Activated CD4-positive, alpha-beta T cell treated with anti-CD3 and anti-CD28 coated beads, Interleukin-10, Interleukin-2, amounts not matched to agents 100 ng/mL and 50 ng/mL, durations not matched to agents 16 hours and 8 hours (primary cell): ENCODE results near the gene UTF1.
"Not testable (repeated sequence)": the region's sequence is repeated elsewhere in the genome, so short reads cannot be mapped to it uniquely, and the experiment has no call there.

Source experiments
- DNase-seq: peaks from one replicate; pipeline ENCODE4 v3.0.0-alpha.2; 2020

UTF1 gene

DNA sequence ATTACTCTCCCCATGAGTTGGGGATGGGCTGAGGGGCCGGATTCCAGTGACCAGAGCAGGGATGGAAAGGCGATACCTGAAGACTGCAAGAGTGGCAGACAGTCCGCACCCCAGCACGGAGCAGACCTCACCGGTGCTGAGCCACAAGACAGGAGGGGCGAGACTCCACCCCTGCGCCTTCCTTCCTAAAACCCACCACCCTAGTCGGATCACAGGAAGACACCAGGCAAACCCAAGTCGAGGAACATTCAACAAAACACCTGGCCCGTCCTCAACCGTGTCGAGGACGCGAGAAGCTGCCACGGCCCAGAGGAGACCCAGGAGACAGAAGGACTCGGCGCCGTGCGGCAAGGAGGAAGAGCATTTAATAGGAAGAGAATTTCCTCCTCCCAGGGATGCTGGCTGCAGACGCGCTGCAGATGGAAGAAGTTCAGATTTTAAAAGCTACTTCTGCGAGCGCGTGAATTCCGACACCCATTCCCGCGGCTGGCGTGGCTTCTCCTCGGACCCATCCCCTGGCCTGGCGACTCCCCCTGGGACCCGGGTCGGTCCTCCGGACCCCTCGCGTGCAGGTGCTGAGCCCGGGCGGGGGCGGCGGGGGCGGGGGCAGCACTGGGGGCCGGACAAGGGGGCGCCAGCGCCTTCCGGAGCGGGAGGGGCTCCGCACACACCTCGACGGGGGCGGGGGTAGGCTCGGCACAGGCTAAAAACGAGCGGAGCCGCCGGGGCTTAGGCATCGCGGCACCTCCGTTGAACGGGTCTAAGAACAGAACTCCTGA is 563 bp upstream of the UTF1 start:
- no peak for DNase-seq

DNA sequence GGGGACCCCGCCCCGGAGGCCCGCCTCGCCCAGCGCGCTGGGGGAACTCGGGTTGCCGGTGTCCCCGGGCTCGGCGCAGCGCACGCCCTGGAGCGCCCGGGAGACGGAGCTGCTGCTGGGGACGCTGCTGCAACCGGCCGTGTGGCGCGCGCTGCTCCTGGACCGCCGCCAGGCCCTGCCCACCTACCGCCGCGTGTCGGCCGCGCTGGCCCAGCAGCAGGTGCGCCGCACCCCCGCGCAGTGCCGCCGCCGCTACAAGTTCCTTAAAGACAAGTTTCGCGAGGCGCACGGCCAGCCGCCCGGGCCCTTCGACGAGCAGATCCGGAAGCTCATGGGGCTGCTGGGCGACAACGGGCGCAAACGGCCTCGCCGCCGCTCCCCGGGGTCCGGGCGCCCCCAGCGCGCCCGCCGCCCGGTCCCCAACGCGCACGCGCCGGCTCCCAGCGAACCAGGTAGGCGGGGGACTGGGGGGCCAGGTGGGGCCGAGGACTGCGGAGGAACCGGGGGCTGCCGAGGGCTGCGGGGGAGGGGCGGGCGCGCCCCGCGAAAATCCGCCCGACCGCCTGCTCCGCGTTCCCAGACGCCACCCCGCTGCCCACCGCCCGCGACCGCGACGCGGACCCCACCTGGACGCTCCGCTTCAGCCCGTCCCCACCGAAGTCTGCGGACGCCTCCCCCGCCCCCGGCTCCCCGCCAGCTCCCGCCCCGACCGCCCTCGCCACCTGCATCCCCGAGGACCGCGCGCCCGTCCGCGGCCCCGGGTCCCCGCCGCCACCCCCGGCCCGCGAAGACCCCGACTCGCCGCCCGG is 574 bp downstream of the UTF1 start:
- DNase-seq: peak; percentile 18

GRCh38 chr10:133231244-133231945 is 1.4 kb downstream of the UTF1 start:
- no peak for DNase-seq

DNA sequence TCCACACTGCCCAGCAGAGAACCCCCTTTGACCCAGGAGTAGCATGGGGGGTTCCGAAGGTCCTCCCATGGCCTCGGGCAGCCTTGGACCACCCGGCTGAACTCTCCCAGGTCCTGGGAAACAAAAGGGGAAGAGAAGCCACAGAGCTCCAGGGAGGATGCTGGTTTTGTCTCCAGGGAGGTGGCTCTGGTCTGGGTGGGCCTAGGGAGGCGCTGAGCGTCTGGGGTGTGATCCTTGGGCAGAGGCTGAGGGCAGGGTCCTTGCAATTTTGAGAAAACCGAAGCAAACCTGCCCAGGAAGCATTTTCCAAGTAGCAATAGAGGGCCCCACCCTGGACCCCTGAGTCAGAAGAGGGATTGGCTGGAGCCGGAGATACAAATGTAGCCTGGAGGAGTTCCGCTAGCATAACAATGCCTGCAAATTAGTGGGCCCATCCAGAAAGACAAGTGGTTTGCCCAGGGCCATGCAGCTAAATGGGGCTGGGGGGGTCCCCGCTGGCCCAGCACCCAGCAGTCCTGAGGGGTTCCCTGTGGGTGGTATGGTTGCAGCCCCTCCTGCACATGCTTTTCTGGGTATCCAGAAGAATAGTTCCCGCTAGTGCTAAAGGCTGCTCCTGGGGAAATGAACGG is 2.0 kb downstream of the UTF1 start:
- no peak for DNase-seq

DNA sequence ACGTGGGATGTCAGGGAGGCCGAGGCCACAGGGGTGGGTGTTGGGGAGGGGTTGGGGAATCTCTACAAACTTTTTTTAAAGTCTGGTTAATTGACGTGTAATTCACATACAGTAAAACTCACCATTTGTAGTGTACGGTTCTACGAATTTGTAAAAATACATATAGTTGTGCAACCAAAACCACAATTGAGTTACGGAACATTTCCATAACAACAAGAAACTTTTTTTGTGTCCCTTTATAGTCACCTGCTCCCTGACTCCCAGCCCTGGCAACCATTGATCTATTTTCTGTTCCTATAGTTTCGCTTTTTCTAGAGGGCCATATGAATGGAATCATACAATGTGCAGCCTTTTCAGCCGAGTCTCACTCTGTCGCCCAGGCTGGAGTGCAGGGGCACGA is 4.8 kb downstream of the UTF1 start:
- not testable (repeated sequence) for DNase-seq

GRCh38 chr10:133235265-133235855 is 5.3 kb downstream of the UTF1 start:
- DNase-seq: no peak

DNA sequence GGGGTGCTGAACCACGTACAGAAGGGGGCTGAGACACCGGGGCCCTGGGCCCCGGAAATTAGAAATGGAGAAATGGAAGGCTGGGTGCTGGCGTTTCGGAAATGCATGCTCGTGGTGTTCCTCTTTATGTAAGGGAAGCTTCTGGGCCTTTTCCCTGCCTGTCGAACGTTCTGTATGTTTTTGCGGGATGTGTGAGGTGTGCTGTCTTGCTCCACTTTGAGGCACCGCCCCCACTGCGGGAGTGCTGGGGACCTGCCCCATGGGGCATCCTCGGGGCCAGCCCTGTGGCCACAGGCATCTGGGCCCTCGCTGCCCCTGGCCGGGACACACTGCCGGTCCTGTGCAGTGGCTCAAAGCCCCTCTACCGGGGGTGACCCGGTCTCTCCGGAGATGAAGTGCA is 5.9 kb downstream of the UTF1 start:
- DNase-seq: no peak

DNA sequence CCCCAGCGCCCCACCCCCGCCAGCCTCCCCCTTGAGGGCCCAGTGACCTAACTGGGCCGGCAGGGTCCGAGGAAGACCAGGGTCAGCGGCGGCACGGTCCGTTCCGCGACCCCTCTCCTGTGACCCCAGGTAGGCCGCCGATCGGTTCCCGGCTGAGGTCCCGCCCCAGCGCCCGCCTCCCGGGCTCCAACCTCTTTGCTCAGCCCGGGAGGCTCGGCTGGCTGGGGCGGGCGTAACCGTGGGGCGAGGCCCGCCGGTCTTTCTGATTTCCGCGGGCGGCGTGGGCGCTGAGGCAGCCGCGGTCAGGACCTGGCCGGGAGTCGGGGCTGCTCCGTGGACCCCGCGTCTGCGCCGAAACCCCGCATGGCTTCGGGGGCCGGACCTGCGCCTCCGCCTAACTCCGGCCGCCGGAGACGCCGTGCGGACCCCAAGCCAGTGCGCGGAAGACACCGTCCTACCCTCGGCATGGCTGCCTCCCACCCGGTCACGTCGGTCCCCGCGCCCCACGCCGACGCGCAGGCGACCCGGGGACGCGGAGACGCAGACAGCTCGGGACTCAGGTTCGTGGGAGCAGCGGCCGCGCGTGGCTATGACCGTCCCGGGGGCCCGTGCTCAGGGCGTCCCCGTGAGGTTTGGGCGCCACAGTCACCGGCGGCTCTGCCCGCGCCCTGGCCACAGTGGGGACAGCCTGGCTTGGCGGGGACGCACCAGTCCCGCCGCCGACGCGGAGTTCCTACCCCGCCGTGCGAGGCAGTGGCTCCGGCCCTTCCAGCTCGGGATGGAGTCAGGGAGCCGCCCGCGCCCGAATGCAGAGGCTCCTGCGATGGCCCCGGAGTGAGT is 6.6 kb downstream of the UTF1 start:
- DNase-seq: no peak

- DNase-seq: no peak
Observed at GRCh38 chr10:133237241-133237587, 7.2 kb downstream of the UTF1 start.

DNA sequence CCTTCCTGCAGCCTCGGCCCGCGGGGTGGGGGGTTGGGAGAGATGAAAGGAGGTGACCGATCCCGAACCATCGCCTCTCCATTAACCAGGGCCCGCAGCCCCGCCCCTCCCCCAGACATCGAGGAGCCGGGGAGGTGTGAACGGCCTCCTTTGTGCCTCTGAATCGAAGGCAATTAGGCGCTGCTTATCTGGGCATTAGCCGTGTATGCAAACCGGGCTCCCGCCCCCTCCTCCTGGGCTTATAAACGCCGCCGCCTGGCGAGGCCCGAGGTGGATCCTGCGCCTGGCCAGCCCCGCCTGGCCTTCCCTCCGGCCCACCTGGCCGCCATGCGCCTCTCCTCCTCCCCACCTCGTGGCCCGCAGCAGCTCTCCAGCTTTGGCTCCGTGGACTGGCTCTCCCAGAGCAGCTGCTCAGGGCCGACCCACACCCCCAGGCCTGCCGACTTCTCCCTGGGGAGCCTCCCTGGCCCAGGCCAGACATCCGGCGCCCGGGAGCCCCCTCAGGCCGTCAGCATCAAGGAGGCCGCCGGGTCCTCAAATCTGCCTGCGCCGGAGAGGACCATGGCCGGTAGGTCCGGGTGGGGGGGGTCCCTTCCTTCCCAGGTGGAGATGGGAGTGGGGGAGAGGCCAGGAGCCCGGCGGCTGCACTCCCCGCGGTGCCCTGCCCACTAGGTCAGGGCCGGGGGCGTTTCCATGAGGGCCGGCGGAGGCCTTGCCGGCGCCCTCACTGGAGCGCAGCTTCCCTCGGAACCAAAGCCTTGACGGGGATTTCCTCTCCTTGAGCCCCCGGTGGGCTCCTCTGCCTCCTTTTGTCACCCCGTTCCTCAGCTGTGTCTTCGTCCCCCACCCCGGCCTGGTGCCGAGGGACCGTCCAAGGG is 7.8 kb downstream of the UTF1 start, which contains the start of gene VENTX:
VENTX (plus strand) TSS at position 268 of the 878 bp plus-strand sequence; CDS start at position 328, 60 bp downstream.
- DNase-seq: no peak

- DNase-seq: no peak
Observed at GRCh38 chr10:133238466-133238804, 8.4 kb downstream of the UTF1 start.

DNA sequence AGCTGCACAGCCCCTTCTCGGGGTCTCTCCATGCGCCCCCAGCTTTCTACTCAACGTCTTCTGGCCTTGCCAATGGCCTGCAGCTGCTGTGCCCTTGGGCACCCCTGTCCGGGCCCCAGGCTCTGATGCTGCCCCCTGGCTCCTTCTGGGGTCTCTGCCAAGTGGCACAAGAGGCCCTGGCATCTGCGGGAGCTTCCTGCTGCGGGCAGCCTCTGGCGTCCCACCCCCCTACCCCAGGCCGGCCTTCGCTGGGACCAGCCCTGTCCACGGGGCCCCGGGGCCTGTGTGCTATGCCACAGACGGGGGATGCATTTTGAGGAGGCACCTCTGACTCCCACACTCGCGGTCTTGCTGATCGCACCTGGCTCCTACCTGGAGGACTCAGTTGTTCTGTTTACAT is 10.0 kb downstream of the UTF1 start:
- no peak for DNase-seq

DNA sequence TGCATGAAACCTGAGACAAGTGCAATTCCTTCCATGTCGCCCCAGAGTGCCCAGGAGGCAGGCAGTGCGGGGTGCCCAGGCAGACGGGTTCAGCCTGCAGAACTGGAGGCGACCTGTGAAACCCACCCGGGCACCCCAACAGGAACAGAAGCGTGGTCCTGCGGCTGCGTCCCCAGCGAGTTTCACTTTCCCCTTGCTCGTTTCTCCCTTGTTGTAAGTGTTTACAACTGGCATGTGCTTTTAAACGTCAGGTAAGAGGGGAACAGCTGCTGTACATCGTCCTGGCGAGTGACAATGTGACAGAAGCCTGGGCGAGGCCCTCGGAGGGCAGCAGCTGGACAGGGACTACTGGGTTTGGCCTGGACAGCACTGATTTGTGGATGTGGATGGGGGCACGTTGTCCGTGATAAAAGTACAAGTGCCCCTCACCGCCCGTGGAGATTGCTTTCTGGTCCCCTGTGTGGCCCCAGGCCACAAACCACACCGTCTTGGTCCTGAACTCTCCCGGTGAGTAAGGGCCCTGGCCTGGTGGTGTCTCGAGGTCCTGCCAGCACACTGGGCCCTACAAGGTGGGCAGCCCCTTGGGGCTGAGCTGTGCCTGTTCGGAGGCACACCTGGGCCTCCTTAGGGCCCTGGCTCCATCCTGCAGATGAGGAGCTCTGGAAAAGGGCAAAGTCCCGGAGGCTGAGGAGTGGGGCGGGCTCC is 11.6 kb downstream of the UTF1 start:
- no peak for DNase-seq

DNA sequence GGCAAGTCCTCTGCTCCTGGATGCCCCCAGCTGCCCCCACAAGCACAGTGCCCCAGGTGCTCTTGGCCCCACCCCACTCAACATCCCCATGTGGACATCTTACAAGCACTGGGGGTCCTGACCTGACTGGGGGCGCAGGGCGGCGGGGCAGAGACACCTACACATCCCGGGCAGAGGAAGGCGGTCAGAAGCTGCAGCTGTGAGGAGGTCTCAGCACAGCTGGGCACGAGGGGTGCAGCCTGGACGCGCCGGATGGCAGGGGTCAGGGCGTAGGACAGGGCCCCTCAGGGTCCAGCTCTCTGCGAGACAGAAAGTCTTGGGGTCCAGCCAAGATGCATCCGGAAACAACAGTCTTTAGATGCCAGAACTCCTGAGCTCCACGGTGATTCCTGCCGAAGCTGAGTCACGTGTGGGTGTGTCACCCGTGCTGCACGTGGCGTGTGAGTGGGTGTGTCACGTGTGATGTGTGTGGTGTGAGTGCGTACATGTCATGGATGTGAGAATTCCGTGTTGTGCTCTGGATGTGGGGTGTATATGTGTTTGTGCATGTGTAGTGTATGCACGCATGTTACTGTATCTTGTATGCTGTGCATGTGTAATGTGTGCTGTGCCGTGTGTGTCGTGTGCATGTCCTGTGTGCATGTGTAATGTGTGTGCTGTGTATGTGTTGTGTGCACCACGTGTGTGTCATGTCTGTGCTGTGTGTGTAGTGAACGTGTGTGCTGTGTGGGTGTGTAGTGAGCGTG is 12.8 kb downstream of the UTF1 start:
- no peak for DNase-seq

GRCh38 chr10:133243593-133243992 is 13.6 kb downstream of the UTF1 start:
- DNase-seq: no peak

DNA sequence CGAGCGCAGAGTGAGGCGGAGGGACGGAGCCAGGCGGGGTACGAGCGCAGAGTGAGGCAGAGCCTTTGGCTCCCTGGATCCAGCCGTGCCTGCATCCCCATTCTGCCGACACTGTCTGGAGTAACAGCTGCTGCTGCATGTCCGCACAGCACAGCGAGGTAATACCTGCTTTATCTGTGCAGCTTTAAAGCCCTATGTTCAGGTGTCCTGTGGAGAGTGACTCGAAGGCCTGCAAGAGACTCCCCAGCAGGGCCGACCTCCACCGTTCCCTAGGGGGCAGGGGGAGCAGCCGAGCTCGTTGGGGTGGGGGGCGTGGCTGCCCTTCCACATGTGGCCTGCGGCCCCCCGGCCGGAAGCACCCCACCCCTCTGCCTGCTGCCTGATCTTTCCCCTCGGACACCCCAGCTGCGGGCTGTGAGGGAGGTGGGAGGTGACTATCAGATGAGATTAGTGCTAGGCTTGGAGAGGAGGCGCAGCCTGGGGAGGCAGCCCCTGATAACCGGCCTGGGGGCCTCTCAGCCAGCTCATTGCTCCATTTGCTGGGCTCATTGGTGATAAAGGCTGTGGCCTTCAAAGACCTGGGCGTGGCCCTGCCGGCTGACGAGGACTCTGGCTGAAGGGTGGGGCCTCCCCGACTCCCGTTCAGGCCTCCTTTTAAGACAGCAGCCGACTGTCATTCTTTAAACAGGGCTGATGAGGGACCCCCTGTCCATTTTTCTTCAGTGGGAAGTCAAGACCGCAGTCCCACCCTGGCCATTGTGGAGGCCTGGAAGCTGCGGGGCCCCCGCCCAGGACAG is 15.6 kb downstream of the UTF1 start:
- DNase-seq: no peak

DNA sequence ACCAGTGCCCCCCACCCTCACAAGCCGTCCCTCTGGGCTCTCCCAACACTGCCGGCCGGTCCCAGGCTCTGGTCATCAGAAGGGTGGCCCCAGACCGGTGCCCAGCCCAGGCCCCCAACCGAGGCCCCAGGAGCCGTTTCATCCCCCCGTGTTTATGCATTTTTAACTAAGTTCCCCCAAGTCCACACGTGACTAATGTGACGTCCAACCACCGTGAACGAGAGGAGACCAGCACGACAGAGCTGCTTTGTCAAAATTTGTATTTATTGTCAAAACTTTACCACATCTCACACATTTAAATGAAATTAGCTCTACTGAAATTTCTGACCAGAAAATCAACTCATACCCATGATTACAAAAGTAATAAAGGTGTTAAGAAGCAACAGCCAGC is 16.2 kb downstream of the UTF1 start:
- no peak for DNase-seq

DNA sequence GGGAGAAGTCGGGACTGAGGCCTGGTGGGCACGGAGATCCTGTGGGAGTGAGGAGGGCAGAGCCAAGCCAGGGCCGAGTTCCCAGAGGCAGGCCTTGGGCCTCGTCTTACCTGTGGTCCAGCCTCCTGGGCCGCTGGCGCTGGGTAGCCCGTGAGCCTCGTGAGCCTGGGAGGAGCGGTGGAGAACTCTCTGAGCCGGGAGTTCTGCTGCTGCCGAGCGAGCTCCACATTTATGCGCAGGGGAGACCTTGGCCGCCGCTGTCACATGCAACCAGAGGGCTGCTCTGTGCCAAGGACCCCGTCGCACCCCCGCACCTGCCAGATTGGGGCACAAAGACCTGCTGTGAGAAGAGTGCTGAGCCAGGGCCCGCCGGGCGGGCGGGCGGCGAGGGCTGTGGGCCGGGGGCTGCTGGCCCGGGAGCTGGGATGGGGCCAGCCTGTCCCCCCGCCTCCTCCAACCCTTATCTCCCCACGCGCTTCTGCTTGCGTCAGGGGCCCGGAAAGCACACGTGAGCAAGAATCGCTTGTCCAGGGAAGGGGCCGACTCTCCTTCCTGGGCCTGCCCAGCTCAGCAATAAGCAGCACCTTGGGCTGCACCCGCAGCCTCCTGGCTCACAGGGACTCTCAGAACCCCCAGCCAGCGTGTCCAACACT is 17.8 kb downstream of the UTF1 start:
- DNase-seq: no peak
